Stimulated activated CD4-positive, alpha-beta T cell treated with anti-CD3 and anti-CD28 coated beads, TNF-alpha, amount 100 ng/mL, for 1 hour (primary cell): ENCODE measurements around the gene IBA57.

Source experiments
- DNase-seq, 3 donors: peaks; one replicate each; pipeline ENCODE4 v3.0.0-alpha.2; 2020; ENCODE audit warnings: low read depth in 3 of 3, low spot score in 1 of 3

Gene IBA57

DNA sequence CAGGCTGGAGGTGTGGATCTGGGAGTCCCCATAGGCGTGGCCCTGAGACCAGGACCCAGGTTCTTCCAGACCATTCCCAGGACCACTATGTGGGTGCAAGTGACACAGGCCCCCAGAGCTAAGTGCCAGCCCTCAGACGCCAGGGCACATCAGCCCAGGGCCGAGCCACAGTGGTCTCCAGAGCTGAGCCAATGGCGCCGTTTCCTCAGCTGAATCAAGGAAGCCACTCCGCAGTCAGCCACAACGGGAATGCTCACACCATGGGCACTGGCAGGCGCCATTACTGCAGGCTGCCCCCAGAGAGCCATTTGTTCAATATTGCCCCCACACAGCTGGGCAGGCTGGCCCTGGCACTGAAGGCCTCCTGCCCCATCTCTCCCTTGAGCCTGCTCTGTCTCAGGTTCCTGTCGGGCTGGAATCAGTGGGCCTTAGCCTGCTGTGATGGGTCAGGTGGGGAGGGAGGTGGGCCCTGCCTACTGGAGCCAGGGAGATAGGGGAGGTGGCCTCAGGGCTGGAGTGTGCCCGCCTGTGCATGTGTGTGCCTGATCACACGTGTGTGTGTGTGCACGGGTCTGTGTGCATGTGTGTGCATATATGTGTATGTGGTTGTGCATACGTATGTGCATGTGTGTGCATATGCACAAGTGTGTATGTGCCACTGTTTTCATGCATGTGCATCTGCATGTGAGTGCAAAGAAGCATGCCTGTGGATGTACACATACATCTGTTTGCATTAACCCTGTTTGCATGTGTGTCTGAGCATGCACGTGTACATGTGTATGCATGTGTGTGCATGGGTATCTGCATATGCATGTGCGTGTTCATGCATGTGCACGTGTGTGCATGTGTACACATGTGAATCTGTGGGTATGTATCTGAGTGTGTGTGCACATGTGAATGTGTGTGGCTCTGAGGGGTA is 9.7 kb upstream of the IBA57 start:
- no peak for DNase-seq

DNA sequence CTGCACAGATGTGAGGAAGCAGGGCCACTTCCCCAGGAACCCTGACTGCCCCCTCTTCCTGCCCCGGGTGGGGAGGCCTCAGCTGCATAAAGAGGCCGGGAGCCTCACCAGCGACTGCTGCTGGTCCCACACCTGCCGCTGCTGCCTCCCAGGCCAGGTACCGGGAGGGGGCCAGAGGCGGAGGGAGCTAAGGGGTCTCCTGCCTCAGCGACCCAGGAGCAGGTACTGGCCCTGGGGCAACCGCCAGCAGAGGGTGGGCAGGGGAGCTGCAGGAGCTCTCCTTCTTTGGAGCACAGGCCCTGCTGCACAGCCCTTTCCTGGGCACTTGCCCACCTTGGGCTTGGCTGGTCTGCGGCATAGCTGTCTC is 9.1 kb upstream of the IBA57 start:
- DNase-seq, result no peak

DNA sequence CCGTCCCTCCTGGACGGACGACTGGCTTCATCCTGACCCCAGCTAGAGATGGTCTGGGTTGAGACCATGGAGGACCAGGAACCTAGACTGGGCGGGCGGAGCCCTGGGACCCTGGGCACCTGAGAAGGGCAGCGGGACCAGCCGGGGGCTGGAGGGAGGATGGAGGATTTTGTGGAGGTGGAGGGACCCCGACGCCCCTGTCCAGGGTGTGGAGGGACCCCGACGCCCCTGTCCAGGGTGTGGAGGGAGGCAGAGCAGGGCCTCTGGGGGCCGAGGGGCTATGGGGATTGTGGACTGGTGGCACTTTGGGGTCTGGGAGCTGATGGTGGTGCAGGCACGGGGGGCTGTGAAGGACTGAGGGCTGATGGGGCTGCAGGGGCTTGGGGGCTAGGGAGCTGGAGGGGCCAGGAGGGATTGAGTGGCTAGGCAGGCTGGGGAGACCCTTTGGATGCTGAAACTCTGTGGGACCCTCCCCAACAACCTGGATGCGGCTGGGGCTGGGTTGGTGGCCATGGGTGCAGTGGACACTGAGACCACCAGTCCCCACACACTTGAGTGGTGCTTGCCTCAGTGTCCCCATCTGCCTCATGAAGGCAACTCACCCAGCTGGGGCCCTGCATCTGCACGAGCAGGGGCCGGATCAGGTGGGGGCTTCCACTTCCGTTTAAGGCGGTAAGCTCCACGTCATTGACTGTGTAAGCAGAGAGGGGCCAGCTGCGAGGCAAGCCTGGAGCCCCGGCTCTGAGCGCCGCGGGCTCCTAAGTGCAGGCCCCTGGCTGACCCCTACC is 8.5 kb upstream of the IBA57 start:
- no peak for DNase-seq

DNA sequence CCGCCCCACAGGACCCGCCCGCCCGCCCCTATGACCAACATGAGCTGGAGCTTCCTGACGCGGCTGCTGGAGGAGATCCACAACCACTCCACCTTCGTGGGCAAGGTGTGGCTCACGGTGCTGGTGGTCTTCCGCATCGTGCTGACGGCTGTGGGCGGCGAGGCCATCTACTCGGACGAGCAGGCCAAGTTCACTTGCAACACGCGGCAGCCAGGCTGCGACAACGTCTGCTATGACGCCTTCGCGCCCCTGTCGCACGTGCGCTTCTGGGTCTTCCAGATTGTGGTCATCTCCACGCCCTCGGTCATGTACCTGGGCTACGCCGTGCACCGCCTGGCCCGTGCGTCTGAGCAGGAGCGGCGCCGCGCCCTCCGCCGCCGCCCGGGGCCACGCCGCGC is 7.9 kb upstream of the IBA57 start:
- DNase-seq, result no peak

DNA sequence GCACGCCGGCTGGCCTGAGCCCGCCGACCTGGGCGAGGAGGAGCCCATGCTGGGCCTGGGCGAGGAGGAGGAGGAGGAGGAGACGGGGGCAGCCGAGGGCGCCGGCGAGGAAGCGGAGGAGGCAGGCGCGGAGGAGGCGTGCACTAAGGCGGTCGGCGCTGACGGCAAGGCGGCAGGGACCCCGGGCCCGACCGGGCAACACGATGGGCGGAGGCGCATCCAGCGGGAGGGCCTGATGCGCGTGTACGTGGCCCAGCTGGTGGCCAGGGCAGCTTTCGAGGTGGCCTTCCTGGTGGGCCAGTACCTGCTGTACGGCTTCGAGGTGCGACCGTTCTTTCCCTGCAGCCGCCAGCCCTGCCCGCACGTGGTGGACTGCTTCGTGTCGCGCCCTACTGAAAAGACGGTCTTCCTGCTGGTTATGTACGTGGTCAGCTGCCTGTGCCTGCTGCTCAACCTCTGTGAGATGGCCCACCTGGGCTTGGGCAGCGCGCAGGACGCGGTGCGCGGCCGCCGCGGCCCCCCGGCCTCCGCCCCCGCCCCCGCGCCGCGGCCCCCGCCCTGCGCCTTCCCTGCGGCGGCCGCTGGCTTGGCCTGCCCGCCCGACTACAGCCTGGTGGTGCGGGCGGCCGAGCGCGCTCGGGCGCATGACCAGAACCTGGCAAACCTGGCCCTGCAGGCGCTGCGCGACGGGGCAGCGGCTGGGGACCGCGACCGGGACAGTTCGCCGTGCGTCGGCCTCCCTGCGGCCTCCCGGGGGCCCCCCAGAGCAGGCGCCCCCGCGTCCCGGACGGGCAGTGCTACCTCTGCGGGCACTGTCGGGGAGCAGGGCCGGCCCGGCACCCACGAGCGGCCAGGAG is 7.2 kb upstream of the IBA57 start:
- DNase-seq, result no peak

DNA sequence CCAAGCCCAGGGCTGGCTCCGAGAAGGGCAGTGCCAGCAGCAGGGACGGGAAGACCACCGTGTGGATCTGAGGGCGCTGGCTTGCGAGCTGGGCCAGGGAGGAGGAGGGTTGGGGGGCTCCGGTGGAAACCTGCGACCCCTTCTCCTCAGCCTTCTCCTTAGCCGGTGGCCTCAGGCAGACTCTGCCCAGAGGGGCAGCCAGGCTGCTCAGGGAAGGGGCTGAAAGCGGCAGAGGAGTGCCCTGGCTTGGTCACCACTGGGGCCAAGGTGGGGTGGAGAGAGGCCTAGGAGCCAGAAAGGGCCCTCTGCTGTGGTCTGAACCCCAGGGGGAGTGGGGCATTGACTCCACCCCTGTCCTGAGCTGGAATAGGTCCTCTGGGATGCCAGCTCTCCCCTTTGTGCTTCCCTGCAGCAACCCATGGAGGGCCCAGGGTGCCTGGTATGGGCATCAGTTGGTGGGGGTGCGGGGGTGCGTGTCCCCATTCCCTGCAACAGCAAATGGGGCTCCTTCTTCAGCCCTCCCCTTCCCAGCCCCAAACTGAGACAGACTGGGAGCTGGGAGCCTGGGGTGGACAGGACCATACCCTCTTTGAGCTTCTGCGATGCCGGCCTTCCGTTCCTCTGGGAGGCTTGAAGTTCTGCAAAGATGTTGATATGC is 6.5 kb upstream of the IBA57 start:
- no peak for DNase-seq

DNA sequence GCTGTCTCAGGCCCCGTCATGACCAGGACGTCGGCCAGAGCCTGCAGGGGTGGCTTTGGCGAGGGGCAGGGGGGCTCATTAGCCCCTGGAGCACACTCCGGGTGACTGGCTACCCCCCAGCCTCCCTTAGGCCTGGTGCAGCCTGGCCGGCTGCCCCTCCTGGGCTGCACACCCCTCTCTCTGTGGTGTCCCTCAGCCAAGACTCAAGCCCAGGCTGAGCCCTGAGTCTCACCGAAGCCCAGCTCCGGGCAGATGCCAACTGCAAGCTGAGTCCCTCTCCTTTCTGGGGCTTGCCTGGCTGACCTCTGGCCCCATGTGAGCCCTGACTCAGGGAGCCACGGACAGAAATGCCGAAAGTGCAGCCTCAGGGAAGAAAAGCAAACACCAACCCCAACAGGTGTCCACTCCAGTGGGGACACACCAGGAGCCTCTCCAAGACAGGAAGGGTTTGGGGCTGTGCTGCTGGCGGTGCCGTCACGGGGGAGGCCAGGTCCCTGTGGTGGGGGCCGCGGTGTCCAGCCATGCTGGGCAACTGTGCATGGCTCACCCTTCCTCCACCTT is 5.3 kb upstream of the IBA57 start:
- DNase-seq, result no peak

DNA sequence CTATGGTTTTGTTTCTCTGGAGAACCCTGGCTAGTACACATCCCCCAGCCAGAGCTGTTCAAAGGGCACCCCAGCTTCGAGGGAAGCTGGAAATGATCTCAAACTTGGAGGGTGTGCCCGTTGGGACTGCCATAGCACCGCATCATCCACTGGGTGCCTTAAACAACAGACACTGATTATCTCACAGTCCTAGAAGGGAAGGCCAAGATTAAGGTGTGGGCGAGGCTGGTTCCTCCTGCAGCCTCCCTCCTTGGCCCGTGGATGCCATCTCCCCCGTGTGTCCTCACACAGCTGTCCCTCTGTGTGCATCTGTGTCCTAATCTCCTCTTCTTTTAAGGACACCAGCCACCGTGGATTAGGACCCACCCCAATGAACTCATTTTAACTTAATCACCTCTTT is 4.2 kb upstream of the IBA57 start:
- no peak for DNase-seq

DNA sequence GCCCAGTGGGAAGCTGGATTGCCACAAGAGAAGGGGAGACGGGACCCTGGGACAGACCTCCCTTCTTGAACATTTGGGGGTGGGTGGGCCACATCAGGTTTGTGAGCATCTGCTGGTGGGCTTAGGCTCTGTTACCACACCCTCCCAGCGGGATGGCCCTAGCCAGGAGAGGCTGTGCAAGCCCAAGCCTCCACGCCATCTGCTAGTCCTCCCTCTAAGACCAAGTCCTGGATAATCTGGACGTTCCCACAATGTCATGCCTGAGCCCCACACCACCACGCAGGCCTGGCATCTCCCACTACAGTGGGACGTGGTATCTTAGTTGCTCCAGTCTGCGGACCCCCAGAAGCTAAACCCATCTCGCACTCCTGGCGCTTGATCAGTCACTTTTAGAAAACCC is 3.7 kb upstream of the IBA57 start:
- DNase-seq, result no peak

DNA sequence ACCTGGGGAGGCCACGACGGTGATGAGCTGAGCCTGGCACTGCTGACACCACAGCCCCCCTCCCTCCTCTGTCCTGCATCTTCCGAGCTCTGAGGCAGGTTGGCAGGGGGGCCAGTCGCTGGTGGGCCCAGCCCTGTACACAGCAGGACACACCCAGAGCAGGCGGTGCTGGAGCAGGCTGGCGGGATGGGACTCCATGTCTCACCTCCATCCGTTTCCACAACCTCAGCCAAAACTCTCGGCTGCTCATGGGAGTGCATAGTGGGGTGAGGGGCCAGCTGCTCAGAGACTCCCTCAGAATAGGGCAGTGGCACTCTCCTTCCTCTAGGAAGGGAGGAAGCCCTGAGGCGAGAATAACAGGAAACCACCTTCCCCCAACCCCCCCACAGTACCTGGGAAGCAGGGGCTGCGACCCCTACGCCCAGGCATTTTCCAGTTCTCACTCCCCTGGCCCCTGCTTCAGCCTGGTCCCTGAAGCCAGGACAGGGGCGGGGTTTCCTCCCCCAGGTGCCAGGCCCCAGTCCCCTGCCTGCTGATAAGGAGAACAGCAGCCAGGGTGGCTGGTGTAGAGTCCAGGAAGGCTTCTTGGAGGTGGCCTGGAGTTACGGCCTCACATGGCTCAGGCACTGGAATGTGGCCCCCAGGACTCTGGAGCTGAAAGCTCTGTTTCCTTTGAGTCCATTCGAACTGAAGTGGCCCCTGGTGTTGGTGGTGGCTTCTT is 3.2 kb upstream of the IBA57 start:
- no peak for DNase-seq

DNA sequence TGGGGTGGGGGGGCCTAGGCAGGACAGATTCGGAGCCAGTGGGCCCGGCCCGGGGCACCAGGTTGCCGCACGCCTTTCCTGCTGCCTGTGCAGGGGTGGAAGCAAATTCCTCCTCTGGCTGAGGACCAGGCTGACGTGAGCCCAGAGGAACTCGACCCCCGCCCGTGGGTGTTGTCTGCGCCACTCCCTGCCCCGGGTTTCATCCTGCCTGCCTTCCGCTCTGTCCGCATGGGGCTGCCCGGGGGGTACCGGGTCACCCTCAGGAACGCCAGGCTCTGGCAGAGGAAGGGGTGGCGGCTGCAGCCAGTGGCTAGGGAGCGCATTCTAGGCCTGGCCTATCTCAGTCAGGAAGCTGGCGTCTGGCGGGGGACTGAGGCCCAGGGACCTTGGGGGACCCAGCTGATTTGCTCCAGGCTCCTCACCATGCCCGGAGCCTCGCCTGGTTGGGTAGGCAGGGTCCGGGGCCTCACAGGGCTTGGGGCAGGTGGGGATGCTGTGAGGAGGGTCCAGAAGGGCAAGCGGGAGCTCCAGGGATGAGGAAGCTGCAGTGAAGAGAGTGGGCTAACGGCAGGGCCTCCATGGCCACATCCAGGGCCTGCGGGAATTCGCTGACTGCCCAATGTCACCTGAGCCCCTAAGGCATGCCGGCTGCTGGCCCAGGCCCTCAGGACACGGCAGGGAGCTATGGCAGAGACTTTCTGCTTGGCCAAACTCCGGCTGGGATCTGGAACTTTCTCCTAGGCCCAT is 2.4 kb upstream of the IBA57 start:
- DNase-seq, result no peak

DNA sequence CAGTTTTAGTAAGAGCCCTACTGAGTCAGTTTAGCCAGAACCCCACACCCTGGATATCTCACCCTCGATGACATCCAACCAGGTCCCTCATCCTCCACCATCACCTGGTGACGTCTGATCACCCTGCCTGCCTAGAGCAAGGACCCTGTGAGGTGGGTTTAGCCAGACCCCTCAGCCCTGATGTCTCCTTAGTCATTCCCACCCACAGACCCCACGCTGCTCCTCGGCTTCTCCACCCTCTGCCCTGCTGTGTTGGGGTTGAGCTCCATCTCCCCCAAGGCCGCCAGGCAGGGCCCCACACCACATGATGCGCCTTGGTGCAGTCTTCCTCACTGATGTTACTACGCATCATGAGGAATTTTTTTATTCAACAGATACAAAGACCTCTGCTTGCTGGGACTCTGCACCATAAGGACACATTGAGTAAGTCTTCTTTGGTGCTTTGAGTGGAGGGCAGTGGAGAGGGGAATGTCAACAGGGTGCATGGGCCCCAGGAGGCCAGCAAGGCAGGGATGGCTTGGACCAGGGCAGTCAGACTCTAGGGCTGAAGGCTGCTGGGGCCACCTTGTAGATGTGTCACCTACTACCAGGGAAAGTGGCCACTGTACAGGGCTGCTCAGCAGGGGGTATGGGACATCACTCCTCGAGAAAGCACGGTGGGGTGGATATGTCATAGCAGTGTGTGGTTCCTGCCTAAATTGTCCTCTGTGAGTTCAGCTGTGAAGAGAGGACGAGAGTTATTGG is 1.7 kb upstream of the IBA57 start:
- no peak for DNase-seq

DNA sequence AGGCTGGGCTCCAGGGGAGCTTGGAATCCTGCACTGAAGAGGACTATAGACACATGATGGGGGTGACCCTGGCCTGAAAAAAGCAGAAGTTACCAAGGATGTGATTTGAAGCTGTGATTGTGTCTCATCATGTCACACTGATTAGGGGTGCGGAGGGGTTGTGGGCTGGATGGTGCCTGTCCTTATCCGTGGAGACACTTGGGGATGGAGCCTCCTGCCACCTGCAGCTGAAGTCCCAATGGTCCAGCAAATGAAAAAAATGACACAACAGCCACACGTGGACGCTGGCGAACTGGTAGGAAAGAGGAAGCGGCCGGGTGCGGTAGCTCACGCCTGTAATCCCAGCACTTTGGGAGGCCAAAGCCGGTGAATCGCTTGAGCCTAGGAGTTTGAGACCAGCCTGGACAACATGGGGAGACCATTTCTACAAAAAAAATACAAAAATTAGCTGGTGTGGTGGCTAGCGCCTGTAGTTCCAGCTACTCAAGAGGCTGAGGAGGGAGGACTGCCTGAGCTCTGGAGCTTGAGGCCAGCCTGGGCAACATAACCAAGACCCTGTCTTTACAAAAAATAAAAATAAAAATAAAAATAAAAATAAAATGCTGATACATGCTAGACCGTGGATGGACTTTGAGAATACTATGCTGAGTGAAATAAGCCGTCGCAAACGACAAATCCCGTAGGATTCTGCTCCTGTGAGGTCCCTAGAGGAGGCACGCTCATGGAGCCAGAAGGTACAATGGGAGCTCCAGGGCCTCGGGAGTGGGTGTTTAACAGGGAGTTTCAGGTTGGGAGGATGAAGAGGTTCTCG is 838 bp upstream of the IBA57 start:
- DNase-seq, result no peak

DNA sequence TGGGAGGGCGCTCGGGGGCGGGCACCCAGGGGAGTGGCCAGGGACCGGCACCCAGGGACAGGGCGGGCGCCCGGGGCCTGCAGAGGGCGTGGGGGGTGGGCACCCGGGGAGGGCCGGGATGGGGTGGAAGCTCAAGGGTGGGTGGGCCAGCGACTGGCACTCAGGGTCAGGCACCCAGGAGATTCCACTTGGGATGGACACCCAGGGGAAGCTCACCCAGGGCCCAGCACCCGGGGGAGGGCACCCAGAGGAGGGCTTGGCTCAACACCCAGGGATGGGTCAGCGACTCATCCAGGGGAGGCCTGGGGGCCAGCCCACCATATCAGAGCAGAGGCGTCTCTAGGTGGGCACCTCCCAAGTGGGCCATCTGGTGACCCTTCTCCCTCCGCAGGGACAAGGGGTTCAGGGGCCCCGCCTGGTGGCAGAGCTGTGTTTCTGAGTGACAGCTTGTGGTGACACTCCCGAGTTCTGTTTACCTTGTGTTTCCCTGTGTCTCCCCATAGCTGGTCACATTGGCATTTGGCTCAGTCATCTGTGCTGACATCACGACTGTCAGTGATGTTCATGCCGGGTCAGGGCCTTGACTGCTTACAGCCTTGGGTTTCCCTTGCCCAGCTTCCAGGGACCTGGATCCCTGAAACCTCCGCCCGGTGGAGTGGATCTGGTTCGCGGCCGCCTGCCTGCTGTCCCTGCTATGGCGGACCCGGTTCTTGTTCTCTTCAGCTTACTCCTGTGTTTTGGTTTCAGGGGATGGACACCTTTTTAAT is 749 bp downstream of the IBA57 start:
- DNase-seq, result peak; percentile 22 to 26 (median 26)

DNA sequence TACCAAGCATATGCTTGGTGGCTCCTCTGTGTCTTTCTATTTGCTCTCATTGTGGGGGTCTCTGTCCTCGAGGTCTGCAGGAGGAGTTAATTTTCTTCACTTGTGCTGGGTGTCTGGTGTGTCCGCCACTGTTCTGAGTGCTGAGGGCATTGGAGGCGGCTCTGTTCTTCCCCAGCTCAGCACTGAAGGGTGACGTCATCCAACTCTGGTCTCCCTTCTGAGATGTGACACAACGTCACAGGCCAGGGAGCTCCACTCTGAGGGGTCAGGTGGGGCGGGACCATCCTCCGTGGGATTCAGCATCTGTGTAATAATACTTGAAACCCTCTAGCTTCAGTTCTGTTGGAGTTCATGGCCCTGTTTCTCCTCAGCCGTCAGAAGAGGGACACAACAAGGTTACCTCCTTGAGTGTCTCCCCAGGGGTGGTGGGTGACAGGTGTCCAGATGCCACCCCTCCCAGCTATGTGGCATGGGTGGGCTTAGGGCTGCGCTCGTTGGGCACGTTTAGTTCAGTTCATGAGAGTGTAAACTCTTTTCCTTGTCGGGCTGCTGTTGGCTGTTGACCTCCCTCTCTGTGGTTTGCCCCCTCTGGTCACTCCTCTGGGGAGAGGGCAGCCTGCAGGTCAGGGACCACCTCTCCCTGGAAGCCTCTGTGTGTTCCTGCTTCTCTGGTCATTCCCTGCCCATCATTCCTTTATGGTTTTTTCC is 3.1 kb downstream of the IBA57 start:
- no peak for DNase-seq

DNA sequence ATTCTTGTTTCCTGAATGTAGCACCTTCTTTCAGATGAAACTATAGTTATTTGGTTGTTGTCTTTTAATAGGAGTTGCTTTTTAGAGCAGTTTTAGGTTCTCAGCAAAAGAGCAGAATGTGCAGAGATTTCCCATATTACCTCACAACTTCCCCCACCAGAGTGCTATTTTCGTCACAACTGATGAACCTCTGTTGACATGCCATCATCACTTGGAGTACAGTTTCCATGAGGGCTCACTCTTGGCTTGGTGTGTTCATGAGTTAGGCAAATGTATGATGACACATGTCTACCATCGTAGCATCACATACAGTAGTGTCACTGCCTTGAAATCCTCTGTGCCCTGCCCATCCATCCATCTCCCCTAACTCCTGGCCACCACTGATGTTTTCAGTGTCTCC is 3.7 kb downstream of the IBA57 start:
- DNase-seq, result no peak
